Measurements from ENCODE around the gene STMN1.

DNA sequence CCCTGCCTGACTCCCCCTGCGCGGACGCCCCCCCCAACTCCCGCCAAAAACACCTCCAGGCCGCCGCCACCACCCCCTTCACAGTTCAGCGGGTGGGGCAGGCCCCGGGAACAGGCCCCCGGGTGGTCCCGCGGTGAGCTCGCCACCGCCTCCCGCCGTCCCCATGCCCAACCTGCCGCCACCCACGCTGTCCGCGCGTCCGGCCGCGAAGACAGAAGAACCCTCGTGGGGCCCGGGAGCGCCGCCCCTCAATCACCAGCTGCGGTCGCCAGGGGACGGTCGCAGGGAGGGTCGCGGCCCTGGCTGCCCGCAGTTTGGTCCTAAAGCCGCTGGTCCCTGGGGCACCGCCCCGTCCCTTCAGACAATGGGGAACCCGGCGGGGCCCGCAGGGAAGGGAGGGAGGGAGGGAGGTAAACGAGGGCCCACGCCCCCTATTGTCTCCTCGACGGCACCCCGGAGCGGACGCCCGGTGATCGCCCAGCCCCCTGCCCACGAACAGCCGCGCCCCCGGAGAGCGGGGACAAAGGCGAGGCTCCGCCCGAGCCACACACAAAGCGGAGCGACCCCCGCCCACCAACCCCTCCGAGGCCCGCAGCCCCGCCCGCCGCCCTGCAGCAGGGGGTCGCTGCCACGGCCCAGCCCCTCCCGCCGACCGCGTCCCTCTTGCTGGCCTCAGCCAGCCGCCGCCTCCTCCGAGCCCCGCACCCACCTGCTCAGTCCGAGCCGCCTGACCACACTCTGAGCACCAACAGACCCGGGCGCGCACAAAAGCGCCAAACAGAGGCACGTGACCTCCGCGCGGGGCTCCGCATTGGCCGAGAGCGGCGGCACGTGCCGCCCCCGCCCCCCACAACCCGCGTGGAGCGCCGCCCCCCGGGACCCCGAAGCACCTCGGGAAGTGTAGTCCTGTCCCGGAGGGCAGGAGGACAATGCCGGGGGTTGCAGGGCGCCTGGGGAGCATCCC lies at the start of gene STMN1:
- no peak for TF ChIP-seq ZNF274 (IDR thresholded peaks at IDR 0.05; ENCODE audit: low read depth, low read length)
- no peak for TF ChIP-seq YY1 (IDR thresholded peaks at IDR 0.05; ENCODE audit: insufficient read depth, insufficient read length)
- TF ChIP-seq SUZ12 (IDR thresholded peaks at IDR 0.05; ENCODE audit: extremely low read depth, insufficient read depth, insufficient read length): no peak

All from NT2/D1 (cell line).